Measurements from ENCODE around the gene MYH15.

The MYH15 gene

GRCh38 chr3:108486338-108486737 lies 24.1 kb downstream of the MYH15 start:
- in situ Hi-C loops (cut with MboI; ENCODE audit: low sequenced_read_pairs, unreplicated experiment), result no loop called here
- no peak for DNase-seq (ENCODE audit: low spot score)
- no peak for TF ChIP-seq CTCF (IDR thresholded peaks at IDR 0.05; ENCODE audit: borderline replicate concordance, control extremely low read depth, extremely low read depth, insufficient read depth, missing control alignments)

GRCh38 chr3:108485146-108485545 lies 25.2 kb downstream of the MYH15 start:
- DNase-seq (ENCODE audit: low spot score), result no peak
- in situ Hi-C loops (cut with MboI; ENCODE audit: low sequenced_read_pairs, unreplicated experiment), result no loop called here
- no peak for TF ChIP-seq CTCF (IDR thresholded peaks at IDR 0.05; ENCODE audit: borderline replicate concordance, control extremely low read depth, extremely low read depth, insufficient read depth, missing control alignments)

- no peak for DNase-seq (ENCODE audit: low spot score)
- in situ Hi-C loops (cut with MboI; ENCODE audit: low sequenced_read_pairs, unreplicated experiment), result no loop called here
- no peak for TF ChIP-seq CTCF (IDR thresholded peaks at IDR 0.05; ENCODE audit: borderline replicate concordance, control extremely low read depth, extremely low read depth, insufficient read depth, missing control alignments)
These were observed 31.2 kb downstream of the MYH15 start for GRCh38 chr3:108479224-108479623.

- in situ Hi-C loops (cut with MboI; ENCODE audit: low sequenced_read_pairs, unreplicated experiment), result no loop called here
- peak; percentile 78 for TF ChIP-seq CTCF (IDR thresholded peaks at IDR 0.05; ENCODE audit: borderline replicate concordance, control extremely low read depth, extremely low read depth, insufficient read depth, missing control alignments)
- peak; percentile 38 for DNase-seq (ENCODE audit: low spot score)
These were observed 32.8 kb downstream of the MYH15 start for GRCh38 chr3:108477511-108478147.

- DNase-seq (ENCODE audit: low spot score), result no peak
- in situ Hi-C loops (cut with MboI; ENCODE audit: low sequenced_read_pairs, unreplicated experiment), result no loop called here
- TF ChIP-seq CTCF (IDR thresholded peaks at IDR 0.05; ENCODE audit: borderline replicate concordance, control extremely low read depth, extremely low read depth, insufficient read depth, missing control alignments), result no peak
These were observed 35.1 kb downstream of the MYH15 start for GRCh38 chr3:108475220-108475782.

GRCh38 chr3:108474581-108474980 lies 35.8 kb downstream of the MYH15 start:
- no peak for TF ChIP-seq CTCF (IDR thresholded peaks at IDR 0.05; ENCODE audit: borderline replicate concordance, control extremely low read depth, extremely low read depth, insufficient read depth, missing control alignments)
- DNase-seq (ENCODE audit: low spot score), result no peak
- in situ Hi-C loops (cut with MboI; ENCODE audit: low sequenced_read_pairs, unreplicated experiment), result no loop called here

Data from GM13976 (cell line).